SK-N-SH (cell line): ENCODE results near the gene TUT7. TPM values are rescaled to one million over a fixed set of nuclear protein-coding genes. Genes with fewer than 3 reads are reported as not detected.
A peak's percentile ranks its signal among the peaks of the same experiment; 100 is the strongest.

Experiments used
- CTCF ChIA-PET: fragments of 300-600, 350-600 bp; formaldehyde crosslinking; extraction: SDS; loops from one replicate; lab custom pipeline; 2021; lab: Yijun Ruan, JAX
- POLR2A ChIA-PET: fragments of 350-600 bp; sonication (Branson Sonifier 250); formaldehyde crosslinking; extraction: SDS; loops from one replicate; lab custom pipeline; 2020; ENCODE audit warnings: antibody characterized with exemption, inconsistent platforms; lab: Yijun Ruan, JAX
- DNase-seq: peaks from one replicate; pipeline ENCODE4 v3.0.0; 2012
- H2AFZ ChIP-seq: fragments of 200-600 bp; sonication (generic); 2 replicates; pipeline ENCODE4 v1.8.1; 2016; ENCODE audit warnings: antibody characterized with exemption, mild to moderate bottlenecking, low read depth
- H3F3A ChIP-seq: fragments of 200-600 bp; sonication (generic); replicated peaks from 2 replicates; pipeline ENCODE3; 2016; ENCODE audit warnings: antibody characterized with exemption, mild to moderate bottlenecking; ENCODE audit not compliant: insufficient read depth
- H3K27ac ChIP-seq, 2 experiments: fragments of 200-500 bp in 1 of 2; fragments of 200-600 bp in 1 of 2; sonication (Bioruptor generic) in 1 of 2; sonication (generic), shearing (Covaris generic) in 1 of 2; 2 replicates each; pipeline versions ENCODE4 v1.5.1 to v1.6.1; 2014 to 2016; ENCODE audit warnings: low read depth in 2 of 2, inconsistent platforms in 1 of 2, low read length in 1 of 2, mild to moderate bottlenecking in 1 of 2, mixed read lengths in 1 of 2
- H3K27me3 ChIP-seq: fragments of 200-600 bp; sonication (generic), shearing (Covaris generic); 2 replicates; pipeline ENCODE4 v1.6.1; 2016; ENCODE audit warnings: mixed run types; ENCODE audit not compliant: insufficient read depth
- H3K36me3 ChIP-seq, 2 experiments: fragments of 200-500 bp in 1 of 2; fragments of 200-600 bp in 1 of 2; sonication (Bioruptor generic) in 1 of 2; sonication (generic) in 1 of 2; replicated peaks in 1 of 2; 2 replicates each; pipeline versions ENCODE3 to v1.5.1; 2014 to 2016; ENCODE audit warnings: low read length in 1 of 2, mild to moderate bottlenecking in 1 of 2; ENCODE audit not compliant: insufficient read depth in 2 of 2, control insufficient read depth in 1 of 2
- H3K4me1 ChIP-seq, 2 experiments: fragments of 200-500 bp in 1 of 2; fragments of 200-600 bp in 1 of 2; sonication (Bioruptor generic) in 1 of 2; sonication (generic), shearing (Covaris generic) in 1 of 2; 2 replicates each; pipeline versions ENCODE4 v1.5.1 to v1.6.1; 2014 to 2016; ENCODE audit warnings: low read depth in 1 of 2, low read length in 1 of 2, mixed run types in 1 of 2; ENCODE audit not compliant: insufficient read depth in 2 of 2, control insufficient read depth in 1 of 2
- H3K4me2 ChIP-seq: fragments of 200-600 bp; sonication (generic), shearing (Covaris generic); 2 replicates; pipeline ENCODE4 v1.6.1; 2017; ENCODE audit warnings: mixed run types
- H3K4me3 ChIP-seq, 2 experiments: fragments of 200-500 bp in 1 of 2; fragments of 200-600 bp in 1 of 2; sonication (Bioruptor generic) in 1 of 2; sonication (generic), shearing (Covaris generic) in 1 of 2; 2 replicates each; pipeline versions ENCODE4 v1.5.1 to v1.8.1; 2014 to 2016; ENCODE audit warnings: low read depth in 2 of 2, inconsistent platforms in 1 of 2, low read length in 1 of 2, mild to moderate bottlenecking in 1 of 2, mixed read lengths in 1 of 2, moderate library complexity in 1 of 2
- H3K79me2 ChIP-seq: fragments of 200-600 bp; sonication (generic); 2 replicates; pipeline ENCODE4 v1.8.1; 2017; ENCODE audit warnings: mild to moderate bottlenecking; ENCODE audit not compliant: insufficient read depth
- H3K9ac ChIP-seq: fragments of 200-600 bp; sonication (generic); 2 replicates; pipeline ENCODE4 v1.6.1; 2017; ENCODE audit warnings: mixed run types
- H3K9me2 ChIP-seq: fragments of 200-600 bp; sonication (generic); 2 replicates; pipeline ENCODE4 v1.6.1; 2017; ENCODE audit warnings: mixed run types
- H3K9me3 ChIP-seq: fragments of 200-600 bp; sonication (generic); 2 replicates; pipeline ENCODE4 v1.6.1; 2017; ENCODE audit warnings: mixed run types, mild to moderate bottlenecking, moderate library complexity
- H4K20me1 ChIP-seq: fragments of 200-600 bp; sonication (generic); 2 replicates; pipeline ENCODE4 v1.6.1; 2017; ENCODE audit warnings: mild to moderate bottlenecking, mixed run types; ENCODE audit not compliant: insufficient read depth
- EZH2phosphoT487 ChIP-seq: fragments of 200-600 bp; sonication (generic); IDR thresholded peaks from 2 replicates; pipeline ENCODE4 v1.6.1; 2017; ENCODE audit warnings: low read depth, mixed run types, mild to moderate bottlenecking, antibody characterized with exemption, moderate library complexity, borderline replicate concordance
- FOSL2 ChIP-seq: IDR thresholded peaks from 2 replicates; pipeline ENCODE4 v1.4.0; 2012; ENCODE audit warnings: low read depth, mild to moderate bottlenecking, moderate library complexity, borderline replicate concordance
- GABPA ChIP-seq: IDR thresholded peaks from 2 replicates; pipeline ENCODE4 v1.4.0; 2012; ENCODE audit warnings: low read depth, mild to moderate bottlenecking
- GATA2 ChIP-seq: sonication (generic); formaldehyde crosslinking; IDR thresholded peaks from 2 replicates; pipeline ENCODE4 v1.5.0; 2020; ENCODE audit warnings: mild to moderate bottlenecking, missing genetic modification reagents
- NFIC ChIP-seq: IDR thresholded peaks from 2 replicates; pipeline ENCODE4 v1.4.0; 2012; ENCODE audit warnings: borderline replicate concordance
- PBX3 ChIP-seq: IDR thresholded peaks from 2 replicates; pipeline ENCODE4; 2012
- WGBS: methylation state at CpG from one replicate; pipeline ENCODE4 v1.1.6; 2017; ENCODE audit warnings: low lambda C conversion rate; 5-methylcytosine and 5-hydroxymethylcytosine counted together
- polyA plus RNA-seq, 3 experiments: library from polyadenylated mRNA; depleted of rRNA; stranded (reverse); fragments of >200 nt; gene quantifications; 2 replicates each; pipeline ENCODE4 v1.2.3, GENCODE V29; 2012

The TUT7 gene
- polyA plus RNA-seq, 1 of the 3 experiments (the other 2 are of a cell fraction): 6.7 TPM

- no peaks in the 10 kb centered on the region for H4K20me1 ChIP-seq
- H3K27me3 ChIP-seq: no peaks in the 10 kb centered on the region
- H3K4me3 ChIP-seq: no peak overlapping the region
- H3K9me3 ChIP-seq: no peaks in the 10 kb centered on the region
- ChIA-PET POLR2A (no interaction called here), CTCF (interaction anchor here (1.2 kb wide), 1 partner anchor 8 kb away, joined by 3 read pairs; no protein-coding TSS in a partner anchor)
- peaks cover 80% of the 10 kb centered on the region in 2 experiments for H3K36me3 ChIP-seq
- no peaks in the 10 kb centered on the region for H3K79me2 ChIP-seq
- 100% methylated on average over 2 of the region's 2 CpGs for WGBS
- H3K9me2 ChIP-seq: no peaks in the 10 kb centered on the region
- H3K27ac ChIP-seq: no peak overlapping the region
- no peak overlapping the region for H3K9ac ChIP-seq
- no peak overlapping the region for H2AFZ ChIP-seq
- no peaks in the 10 kb centered on the region for H3K4me1 ChIP-seq
- H3F3A ChIP-seq: peaks cover 3% of the 10 kb centered on the region
- H3K4me2 ChIP-seq: no peak overlapping the region
- DNase-seq: no peak
- TF ChIP-seq GATA2 (CRISPR knock-in tag): no peak
- no peak for TF ChIP-seq EZH2phosphoT487
Observed at GRCh38 chr9:86324308-86324707, 29.9 kb downstream of the TUT7 start.

DNA sequence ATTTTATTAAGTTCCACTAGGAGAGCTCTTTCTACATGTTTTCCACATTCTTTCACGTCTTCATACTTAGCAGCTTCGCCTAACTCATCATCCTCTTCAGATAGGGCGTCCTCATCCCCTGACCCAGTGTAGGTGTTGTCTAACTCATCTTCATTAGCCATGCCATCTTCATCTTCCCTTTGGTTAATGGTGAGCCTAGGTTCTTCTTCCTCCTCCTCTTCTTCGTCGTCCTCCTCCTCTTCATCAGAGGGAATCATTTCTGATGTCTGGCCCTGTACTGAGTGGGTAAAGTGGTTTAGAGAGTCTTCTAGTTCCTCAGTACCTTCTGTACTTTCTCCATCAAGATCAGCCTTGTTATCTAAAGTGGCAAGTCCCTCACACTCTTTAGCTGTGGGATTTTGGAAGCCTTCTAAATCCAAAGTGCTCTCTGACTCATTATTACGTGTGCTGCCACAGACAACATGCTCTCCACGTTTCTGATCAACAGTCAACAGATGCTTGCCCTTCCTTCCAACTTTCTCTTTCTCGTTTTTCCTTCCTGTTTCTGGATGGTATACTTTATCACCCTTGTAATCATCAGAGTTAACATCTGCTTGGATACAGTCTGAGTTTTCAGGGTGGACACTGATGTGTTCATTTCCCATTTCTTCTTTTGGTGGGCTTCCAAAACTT is 31.1 kb downstream of the TUT7 start:
- Histone ChIP-seq H3K4me3 (no peak overlapping the region), H3K9me3 (no peaks in the 10 kb centered on the region), H3F3A (no peaks in the 10 kb centered on the region), H3K9me2 (no peaks in the 10 kb centered on the region), H3K4me1 (no peaks in the 10 kb centered on the region), H4K20me1 (no peaks in the 10 kb centered on the region), H3K4me2 (no peak overlapping the region), H3K36me3 (peaks cover 81 to 86% of the 10 kb centered on the region in 2 experiments), H2AFZ (no peak overlapping the region), H3K79me2 (no peaks in the 10 kb centered on the region), H3K27ac (no peak overlapping the region), H3K9ac (no peak overlapping the region), H3K27me3 (no peaks in the 10 kb centered on the region)
- CTCF ChIA-PET: no interaction called here
- TF ChIP-seq PBX3: no peak
- 83% methylated on average over 8 of the region's 8 CpGs for WGBS
- DNase-seq: no peak
- POLR2A ChIA-PET: no interaction called here

DNA sequence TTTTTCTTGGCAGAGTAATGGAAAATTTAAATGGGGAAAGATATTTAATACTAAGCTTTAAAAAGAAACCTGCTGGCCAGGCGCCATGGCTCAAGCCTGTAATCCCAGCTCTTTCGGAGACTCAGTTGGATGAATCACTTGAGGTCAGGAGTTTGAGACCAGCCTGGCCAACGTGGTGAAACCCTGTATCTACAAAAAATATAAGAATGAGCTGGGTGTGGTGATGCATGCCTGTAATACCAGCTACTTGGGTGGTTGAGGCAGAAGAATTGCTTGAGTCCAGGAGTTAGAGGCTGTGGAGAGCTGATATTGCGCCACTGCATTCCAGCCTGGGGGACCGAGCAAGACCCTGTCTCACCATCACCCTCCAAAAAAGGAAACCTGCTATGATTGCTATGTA is 32.8 kb downstream of the TUT7 start:
- CTCF ChIA-PET: no interaction called here
- Histone ChIP-seq H4K20me1 (no peaks in the 10 kb centered on the region), H3K27me3 (no peaks in the 10 kb centered on the region), H3K4me2 (no peak overlapping the region), H3K9me2 (no peaks in the 10 kb centered on the region), H3K27ac (peak overlapping the region in 1 of 2 experiments; percentile 15; a peak in 1 of 4 replicates), H3F3A (no peaks in the 10 kb centered on the region), H3K4me3 (no peak overlapping the region)
- WGBS: 55% methylated on average over 5 of the region's 5 CpGs
- TF ChIP-seq NFIC (peak; percentile 43; the same call in 1 of the 2 replicates), FOSL2 (peak; percentile 15; the same call in 1 of the 2 replicates), GABPA (no peak)
- TF ChIP-seq, all 33 proteins: peak for 2
- Histone ChIP-seq H3K9me3 (no peaks in the 10 kb centered on the region), H3K36me3 (peaks cover 83 to 86% of the 10 kb centered on the region in 2 experiments), H3K9ac (no peak overlapping the region), H3K4me1 (no peaks in the 10 kb centered on the region), H2AFZ (no peak overlapping the region), H3K79me2 (no peaks in the 10 kb centered on the region)
- DNase-seq: no peak
- POLR2A ChIA-PET: no interaction called here
